HG03139 (cell line): ENCODE measurements around the gene C1orf159.

ENCODE experiments used
- ATAC-seq: cut with Tn5 transposase; IDR thresholded peaks from one replicate; pipeline ENCODE4 v1.9.1; 2021; ENCODE audit not compliant: unreplicated experiment

The C1orf159 gene

GRCh38 chr1:1094981-1095380 lies 20.9 kb downstream of the C1orf159 start:
- ATAC-seq: no peak

GRCh38 chr1:1093610-1093943 lies 22.3 kb downstream of the C1orf159 start:
- no peak for ATAC-seq

DNA sequence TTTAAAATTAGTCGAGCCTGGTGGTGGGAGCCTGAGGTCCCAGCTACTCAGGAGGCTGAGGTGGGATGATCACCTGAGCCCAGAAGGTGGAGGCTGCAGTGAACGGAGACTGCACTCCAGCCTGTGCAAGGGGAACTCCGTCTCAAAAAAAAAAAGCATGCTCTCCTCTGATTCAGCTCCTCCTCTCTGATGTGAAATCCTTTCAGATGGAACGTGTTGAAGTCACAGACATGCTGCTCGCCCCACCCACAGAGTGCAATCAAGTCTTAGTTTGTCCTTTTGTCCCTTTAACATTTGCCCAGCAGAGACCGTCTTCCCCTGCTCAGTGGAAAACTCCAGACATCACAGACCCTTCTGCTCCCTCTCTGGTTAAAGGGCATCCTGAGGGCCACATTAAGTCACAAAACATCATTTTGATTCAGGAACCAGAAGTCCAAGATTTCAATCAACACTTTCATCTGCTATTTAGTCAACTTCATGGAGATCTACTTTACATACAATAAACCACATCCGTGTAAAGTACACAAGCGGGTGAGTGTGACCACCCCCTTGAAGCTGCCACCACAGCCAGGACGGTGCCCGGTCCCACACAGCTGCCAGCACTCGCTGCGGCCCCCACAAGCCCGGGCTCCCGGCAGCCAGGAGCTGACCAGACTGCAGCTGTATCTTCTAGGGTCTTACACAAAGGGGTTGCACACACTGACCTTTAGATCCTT lies 22.8 kb downstream of the C1orf159 start:
- ATAC-seq: no peak

- no peak for ATAC-seq
Observed at GRCh38 chr1:1092149-1092855, 23.6 kb downstream of the C1orf159 start.

DNA sequence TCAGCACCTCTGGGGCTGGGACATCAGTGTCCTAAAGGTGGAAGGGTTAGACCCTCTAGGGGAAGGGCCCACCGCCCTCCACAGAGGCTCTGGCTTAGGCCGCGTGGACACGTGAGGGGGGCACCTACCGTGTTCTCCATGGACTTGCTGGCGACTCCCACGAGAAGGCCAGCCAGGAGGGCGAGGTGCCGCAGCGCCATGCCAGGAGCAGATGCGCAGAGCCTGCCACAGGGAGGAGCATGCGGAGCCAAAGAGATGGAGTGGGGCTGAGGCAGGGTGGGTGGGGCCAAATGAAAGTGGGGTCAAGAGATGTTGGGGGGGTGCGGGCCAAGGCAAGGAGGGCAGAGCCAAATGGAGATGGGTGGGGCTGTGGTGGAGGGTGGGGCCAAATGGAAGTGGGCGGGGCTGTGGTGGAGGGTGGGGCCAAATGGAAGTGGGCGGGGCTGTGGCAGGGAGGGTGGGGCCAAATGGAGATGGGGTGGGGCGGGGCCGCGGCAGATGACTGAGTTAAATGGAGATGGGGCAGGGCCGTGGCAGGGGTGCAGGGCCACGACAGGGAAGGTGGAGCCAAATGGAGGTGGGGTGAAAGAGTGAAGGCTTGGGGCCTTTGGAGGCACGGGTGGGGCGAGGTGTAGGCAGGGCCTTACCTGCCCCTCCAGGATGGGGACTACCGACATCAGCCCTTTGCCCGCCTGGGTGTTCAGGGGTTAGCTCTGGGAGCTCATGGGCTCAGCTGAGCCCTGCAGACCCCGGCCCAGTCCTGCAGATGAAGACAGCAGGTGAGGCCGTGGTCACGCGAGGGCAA lies 24.3 kb downstream of the C1orf159 start:
- ATAC-seq: no peak

DNA sequence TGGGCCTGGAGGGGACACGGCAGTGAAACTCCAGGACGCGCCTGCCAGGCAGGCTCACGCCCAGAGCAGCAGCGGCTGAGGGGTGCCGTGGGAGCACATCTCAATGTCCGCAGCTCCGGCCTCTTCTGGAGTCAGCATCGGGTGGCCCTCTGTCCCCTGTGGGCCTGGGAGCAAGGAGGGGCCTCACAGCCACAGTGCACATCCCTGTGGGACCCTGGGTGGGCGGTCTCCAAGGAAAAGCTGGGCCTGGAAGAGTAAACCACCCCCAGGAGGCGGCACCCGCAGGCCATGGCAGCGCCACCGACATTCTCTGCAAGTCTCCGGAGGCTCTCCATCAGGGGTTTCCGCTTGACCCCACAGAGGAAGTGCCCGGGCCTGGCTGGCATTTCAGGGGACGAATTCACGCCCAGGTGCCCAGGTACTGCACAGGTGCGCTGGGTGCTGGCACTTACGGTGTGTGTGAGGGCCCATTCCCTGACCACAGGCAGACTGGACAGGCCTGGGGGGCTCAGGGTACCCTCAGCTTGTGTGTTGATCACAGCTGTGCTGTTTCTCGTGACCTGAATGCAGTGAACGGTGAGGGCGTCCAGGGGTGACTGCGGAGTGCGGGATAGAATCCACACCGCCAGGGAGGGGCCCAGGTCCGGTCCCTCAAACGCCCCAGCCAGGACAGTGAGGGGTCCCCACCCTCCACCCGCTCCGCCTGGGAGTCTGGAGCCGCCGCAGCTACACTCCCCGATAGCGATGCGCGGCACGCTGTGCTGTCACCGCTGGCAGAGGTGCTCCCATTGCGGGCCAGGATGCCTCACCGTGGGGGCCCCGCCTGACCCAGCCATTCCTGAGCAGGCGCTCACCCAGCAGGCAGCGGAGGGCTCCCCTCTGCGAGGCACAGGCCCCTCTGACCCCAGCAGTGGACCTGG lies 25.2 kb downstream of the C1orf159 start:
- no peak for ATAC-seq

DNA sequence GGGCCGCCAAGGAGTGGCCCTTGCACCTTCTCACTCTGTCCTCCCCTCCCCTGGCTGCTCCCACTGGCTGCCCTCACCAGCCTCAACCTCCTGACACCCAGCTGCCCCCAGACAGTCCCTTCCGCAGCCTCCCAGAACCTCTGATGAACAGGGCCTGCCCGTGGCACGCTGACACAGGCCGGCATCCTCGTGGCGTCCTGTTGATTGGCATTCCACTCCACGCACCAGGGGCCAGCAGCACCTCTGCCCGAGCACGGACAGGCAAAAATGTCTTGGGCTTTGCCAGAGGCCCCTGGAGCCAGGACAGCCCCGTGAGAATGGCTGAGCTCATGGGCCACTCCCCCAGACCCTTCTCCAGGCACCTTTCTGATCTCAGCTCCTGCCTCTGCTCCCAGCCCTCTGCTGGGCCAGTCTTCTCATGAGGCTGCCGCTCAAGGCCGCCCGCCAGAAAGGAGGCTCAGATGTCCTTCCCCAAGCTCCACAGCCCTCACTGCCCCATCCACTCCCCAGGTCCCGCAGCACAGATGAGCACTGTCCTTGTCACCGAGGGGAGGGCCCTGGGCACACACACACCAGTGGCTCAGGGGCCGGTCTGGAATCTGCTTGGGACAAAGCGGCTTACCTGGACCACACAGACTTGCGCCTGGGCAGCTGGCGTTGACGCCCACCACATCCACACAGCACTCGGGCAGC lies 26.0 kb downstream of the C1orf159 start:
- no peak for ATAC-seq

DNA sequence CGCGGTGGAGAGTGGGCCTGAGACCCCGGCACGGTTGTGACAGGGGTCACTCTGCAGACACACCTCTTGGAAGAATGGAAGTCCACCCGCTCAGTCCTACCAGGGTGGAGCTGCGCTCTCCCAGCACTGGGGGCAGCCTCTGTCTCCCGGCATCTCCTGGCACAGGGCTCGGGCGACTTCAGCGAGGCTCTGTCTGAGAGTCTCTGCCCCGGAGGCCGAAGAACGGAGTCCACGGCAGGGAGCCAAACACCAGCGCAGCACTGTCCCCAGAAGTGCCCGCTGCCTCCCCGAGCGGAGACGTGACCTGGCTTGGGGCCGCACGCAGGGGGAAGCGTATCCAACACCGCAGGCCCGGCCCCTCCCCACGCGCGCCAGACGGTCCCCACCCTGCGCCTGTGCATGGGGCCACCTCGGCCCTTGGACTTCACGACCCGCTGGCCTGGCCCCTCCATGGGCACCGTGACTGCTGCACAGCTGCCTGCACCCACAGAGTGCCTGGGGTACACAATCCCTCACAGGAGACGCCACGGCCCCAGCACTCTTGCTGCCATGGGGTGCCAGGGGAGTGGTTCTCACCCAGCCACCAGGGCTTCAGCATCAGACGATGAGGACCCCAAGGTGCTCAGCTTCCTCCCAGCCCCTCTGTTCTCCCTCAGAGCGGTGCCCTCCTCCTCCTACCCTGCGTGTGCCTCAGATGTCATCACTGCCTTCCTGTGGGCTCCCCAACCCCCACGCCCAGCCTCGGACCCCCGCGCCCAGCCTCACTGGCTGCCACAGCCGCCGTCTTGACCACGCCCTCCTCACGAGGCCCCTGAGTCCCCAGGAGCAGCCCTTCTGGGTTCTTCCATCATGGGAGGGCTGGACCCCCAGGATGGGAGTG lies 26.8 kb downstream of the C1orf159 start:
- ATAC-seq: no peak

DNA sequence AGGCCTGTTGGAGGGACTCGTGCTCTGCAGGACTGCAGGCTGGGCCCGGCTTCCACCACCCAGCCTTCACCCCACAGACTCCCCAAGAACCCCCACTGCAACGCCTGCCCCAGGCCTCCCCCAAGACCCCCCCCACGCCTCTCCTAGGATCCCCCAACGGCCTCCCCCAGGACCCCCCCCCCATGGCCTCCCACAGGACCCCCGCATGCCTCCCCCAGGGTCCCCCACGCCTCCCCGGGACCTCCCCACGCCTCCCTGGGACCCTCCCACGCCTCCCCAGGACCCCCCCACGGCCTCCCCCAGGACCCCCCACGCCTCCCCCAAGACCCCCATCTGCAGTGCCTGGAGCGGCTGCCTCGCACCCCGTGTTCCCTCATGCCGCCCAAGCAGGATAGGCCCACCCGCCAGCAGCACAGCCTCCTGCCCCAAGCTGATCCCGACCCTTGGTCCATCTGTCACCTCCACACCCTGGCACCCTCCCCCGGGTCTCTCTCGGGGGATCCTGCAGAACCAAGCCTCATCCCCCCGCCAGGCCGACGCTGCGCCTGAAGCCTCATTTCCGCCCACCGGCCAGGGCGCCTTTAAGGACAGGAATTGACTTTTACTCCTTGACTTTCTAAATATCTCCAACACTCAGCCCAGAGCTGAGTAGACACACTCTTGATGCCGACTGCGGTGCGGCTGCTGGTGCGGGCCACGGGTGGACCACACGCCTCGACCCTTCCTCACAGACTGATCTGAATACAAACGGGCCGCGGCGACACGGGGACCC lies 27.7 kb downstream of the C1orf159 start:
- ATAC-seq: no peak

DNA sequence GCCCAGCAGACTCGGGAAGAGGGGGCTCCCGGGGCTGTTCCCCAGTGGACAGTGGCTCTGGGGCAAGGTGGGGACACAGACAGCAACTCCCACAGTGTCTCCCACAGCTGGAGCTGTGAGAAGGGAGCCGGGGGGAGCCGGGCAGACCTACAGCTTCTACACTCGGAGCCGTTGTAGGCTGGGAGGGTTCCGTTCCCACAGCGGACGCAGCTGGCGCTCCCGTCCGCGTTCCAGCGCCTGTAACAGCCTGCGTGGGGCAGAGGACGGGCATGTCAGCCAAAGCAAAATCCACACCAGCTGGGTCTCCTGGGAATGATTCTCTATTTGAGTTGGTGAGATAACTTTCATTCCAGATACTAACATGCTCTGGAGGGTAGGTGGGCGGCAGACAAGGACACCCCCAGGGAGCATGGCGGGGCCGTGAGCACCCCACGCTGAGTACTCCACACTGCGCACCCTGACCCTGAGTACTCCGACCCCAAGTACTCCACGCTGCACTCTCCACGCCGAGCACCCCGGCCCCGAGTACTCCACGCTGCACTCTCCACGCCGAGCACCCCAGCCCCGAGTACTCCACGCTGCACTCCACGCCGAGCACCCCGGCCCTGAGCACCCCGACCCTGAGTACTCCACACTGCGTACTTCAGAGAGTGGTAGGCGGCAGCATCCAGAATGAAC lies 28.4 kb downstream of the C1orf159 start:
- no peak for ATAC-seq

GRCh38 chr1:1086911-1087341 lies 29.0 kb downstream of the C1orf159 start:
- no peak for ATAC-seq

GRCh38 chr1:1085911-1086841 lies 29.7 kb downstream of the C1orf159 start:
- no peak for ATAC-seq

DNA sequence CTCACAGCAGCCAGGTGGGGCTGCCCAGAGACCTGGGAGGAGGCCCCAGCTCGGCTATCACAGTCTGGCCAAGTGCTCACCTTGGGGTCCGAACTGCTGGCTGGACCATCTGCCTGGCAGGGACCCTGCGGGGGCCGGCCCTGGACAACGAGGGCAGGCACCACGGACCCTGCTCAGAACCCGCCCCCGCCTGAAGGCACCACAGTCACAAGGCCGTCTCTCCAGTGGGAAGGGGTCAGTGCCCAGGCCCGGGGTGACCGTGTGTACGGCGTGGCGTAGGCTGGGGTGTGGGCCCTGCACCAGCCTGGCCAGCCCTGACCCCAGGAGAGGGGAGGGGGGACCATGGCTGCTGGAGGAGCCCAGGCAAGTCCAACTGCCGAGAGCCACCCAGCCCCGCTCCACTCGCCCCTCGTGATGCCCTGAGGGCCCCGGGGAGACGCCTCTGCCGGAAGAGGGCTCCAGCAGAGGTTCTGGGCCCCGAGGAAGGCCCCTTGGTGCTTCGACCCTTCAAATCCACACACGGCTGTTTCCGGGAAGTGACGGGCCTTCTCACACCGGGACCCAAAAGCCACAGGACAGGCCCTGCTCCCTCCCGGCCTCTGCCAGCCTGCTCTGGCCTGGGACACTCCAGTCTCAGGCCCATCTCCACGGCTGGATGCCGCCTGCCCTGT lies 30.6 kb downstream of the C1orf159 start:
- no peak for ATAC-seq

DNA sequence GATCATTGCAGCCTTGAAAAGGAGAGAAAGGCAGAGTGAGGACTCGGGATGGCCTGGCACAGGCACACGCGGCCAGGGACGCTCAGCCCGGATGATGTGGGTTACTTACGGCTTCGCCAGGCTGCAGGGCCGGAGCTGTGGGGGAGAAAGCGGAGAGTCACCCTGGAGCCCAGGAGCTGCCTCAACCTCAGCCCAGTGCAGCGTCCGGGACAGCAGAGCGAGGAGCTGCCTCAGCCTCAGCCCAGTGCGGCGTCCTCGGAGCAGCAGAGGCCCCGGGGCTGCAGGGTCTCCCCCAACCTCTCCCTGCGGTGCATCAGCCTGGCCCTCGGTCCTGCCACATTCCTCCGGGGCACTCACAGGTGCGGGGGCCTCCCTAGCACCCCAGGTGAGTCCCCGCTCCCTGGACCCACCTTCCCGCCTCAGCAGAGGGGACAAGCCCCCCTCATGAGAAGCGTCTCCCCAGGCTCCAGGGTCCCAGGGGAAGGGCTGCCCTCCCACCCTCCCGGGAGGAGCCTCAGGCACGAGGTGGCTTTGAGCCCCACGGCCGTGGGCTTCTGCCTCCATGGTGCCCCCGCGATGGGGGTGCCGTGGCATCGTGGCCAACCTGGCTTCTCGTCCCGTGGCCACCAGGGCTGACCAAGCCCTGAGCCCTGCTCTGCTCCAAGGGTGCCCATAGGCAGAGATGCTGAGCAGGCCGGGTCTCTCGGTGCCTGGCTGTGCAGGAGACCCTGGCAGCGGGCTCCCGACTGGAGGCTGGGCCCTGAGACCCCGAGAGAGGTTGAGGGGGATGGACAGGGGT lies 31.3 kb downstream of the C1orf159 start:
- ATAC-seq: no peak
